GM06990 (cell line): ENCODE measurements around the gene FGF19.

Experiments
- DNase-seq: peaks from one replicate; pipeline ENCODE4 v3.0.0-alpha.2; 2011; ENCODE audit not compliant: insufficient read length; ENCODE audit errors: extremely low read depth
- H3K27me3 ChIP-seq: replicated peaks from 2 replicates; pipeline ENCODE4 v1.6.0; 2011; ENCODE audit warnings: low read length; ENCODE audit not compliant: control insufficient read depth, insufficient read depth
- H3K36me3 ChIP-seq: 2 replicates; pipeline ENCODE4 v1.5.1; 2011; ENCODE audit warnings: low read length; ENCODE audit not compliant: control insufficient read depth, insufficient read depth
- H3K4me3 ChIP-seq: replicated peaks from 2 replicates; pipeline ENCODE4 v1.5.1; 2011; ENCODE audit warnings: low read depth, mild to moderate bottlenecking, control low read depth, low read length
- TF ChIP-seq, protein P1 (sequence below): IDR thresholded peaks from 2 replicates; pipeline ENCODE4 v1.5.1; 2011; ENCODE audit warnings: low read length, control low read depth, mild to moderate bottlenecking, inconsistent platforms; ENCODE audit not compliant: insufficient read depth, poor library complexity, severe bottlenecking

FGF19 gene

GRCh38 chr11:69653406-69653960 is 50.3 kb downstream of the FGF19 start:
- no peaks in the 10 kb centered on the region for H3K27me3 ChIP-seq
- H3K4me3 ChIP-seq, result no peak overlapping the region
- TF ChIP-seq, protein P1, sequence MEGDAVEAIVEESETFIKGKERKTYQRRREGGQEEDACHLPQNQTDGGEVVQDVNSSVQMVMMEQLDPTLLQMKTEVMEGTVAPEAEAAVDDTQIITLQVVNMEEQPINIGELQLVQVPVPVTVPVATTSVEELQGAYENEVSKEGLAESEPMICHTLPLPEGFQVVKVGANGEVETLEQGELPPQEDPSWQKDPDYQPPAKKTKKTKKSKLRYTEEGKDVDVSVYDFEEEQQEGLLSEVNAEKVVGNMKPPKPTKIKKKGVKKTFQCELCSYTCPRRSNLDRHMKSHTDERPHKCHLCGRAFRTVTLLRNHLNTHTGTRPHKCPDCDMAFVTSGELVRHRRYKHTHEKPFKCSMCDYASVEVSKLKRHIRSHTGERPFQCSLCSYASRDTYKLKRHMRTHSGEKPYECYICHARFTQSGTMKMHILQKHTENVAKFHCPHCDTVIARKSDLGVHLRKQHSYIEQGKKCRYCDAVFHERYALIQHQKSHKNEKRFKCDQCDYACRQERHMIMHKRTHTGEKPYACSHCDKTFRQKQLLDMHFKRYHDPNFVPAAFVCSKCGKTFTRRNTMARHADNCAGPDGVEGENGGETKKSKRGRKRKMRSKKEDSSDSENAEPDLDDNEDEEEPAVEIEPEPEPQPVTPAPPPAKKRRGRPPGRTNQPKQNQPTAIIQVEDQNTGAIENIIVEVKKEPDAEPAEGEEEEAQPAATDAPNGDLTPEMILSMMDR, result no peak
- H3K36me3 ChIP-seq, result no peaks in the 10 kb centered on the region
- DNase-seq, result no peak

GRCh38 chr11:69652999-69653398 is 50.8 kb downstream of the FGF19 start:
- no peak for DNase-seq
- H3K36me3 ChIP-seq, result no peaks in the 10 kb centered on the region
- no peak overlapping the region for H3K4me3 ChIP-seq
- H3K27me3 ChIP-seq, result no peaks in the 10 kb centered on the region
- TF ChIP-seq, protein P1, result no peak

DNA sequence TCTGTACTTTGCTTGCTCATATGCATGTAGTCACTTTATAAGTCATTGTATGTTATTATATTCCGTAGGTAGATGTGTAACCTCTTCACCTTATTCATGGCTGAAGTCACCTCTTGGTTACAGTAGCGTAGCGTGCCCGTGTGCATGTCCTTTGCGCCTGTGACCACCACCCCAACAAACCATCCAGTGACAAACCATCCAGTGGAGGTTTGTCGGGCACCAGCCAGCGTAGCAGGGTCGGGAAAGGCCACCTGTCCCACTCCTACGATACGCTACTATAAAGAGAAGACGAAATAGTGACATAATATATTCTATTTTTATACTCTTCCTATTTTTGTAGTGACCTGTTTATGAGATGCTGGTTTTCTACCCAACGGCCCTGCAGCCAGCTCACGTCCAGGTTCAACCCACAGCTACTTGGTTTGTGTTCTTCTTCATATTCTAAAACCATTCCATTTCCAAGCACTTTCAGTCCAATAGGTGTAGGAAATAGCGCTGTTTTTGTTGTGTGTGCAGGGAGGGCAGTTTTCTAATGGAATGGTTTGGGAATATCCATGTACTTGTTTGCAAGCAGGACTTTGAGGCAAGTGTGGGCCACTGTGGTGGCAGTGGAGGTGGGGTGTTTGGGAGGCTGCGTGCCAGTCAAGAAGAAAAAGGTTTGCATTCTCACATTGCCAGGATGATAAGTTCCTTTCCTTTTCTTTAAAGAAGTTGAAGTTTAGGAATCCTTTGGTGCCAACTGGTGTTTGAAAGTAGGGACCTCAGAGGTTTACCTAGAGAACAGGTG is 51.8 kb downstream of the FGF19 start:
- Histone ChIP-seq H3K4me3 (no peak overlapping the region), H3K27me3 (no peaks in the 10 kb centered on the region), H3K36me3 (no peaks in the 10 kb centered on the region)
- TF ChIP-seq, protein P1, result no peak
- no peak for DNase-seq

DNA sequence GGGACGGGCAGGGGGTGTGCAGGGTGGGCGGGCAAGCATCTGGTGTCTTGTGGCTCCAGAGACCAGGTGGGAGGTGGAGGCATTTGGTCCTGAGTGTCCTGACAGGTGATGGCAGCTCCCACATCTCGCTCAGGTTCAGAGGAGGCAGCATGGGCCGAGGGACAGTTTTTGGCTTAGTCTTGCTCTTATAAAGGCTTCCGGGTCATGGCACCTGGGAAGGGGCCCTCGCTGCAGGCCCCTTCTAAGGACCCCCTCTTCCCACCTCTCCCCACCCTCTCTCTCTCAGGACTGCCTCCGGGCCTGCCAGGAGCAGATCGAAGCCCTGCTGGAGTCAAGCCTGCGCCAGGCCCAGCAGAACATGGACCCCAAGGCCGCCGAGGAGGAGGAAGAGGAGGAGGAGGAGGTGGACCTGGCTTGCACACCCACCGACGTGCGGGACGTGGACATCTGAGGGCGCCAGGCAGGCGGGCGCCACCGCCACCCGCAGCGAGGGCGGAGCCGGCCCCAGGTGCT is 52.9 kb downstream of the FGF19 start:
- no peaks in the 10 kb centered on the region for H3K36me3 ChIP-seq
- TF ChIP-seq, protein P1, result no peak
- H3K4me3 ChIP-seq, result no peak overlapping the region
- no peaks in the 10 kb centered on the region for H3K27me3 ChIP-seq
- no peak for DNase-seq

DNA sequence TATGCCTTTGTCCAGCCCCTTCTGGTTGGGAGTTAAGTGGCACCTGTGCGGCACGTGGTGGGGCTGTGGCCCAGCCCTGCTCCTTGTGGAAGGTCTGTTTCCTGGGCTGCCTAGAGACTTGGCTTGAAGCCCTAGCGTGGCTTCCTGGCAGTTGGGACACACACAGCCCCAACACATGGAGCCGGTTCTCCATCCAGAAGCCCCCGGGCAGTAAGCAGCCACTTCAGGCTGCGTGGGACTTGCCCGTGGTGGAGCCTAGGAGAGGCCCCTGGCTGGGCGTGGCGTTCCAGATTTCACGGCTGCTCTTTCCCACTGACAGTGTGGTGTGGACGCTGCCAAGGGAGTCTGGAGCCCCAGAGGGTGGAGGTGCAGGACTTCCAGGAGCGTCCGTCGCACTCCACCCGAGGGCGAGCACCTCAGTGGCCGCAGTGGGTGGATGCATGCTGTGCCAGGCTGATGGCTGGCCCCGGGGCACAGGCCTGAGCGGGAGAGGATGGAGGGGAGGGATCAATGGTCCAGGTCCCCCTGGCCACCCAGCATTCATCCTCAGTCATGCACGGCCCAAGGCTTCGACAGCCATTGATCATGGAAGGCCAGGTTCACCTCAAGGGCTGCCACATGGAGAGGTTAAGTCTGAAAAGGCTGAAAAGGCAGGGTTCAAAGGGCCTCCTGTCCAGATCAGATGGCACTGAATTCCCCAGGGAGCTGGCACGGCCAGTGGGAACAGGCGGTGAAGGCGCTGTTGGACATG is 53.6 kb downstream of the FGF19 start:
- no peak overlapping the region for H3K4me3 ChIP-seq
- no peaks in the 10 kb centered on the region for H3K36me3 ChIP-seq
- DNase-seq, result no peak
- H3K27me3 ChIP-seq, result no peaks in the 10 kb centered on the region
- TF ChIP-seq, protein P1, result no peak
